ENCODE results near the gene RIMS4. TPM values are rescaled to one million over a fixed set of nuclear protein-coding genes. Genes with fewer than 3 reads are reported as not detected.

Gene RIMS4
- polyA plus RNA-seq, 3 donors, result not detected

DNA sequence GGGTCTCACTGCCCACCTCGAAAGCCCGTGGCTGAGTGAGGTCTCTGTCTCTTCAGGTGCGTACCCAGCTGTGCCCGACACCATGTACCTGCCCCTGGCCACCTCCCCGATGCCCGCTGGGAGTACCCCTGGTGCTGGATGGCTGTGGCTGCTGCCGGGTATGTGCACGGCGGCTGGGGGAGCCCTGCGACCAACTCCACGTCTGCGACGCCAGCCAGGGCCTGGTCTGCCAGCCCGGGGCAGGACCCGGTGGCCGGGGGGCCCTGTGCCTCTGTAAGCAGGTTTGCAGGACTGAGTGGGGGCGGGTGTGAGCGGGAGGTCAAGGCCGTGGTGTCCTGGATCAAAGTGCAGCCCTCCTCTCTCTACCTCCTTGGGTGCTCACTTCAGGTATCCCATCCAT, 90.5 kb downstream of the RIMS4 start:
- no peak overlapping the region for H3K4me3 Mint-ChIP-seq
- H3K36me3 Mint-ChIP-seq, result no peaks in the 10 kb centered on the region
- no peak for DNase-seq
- intact Hi-C loops (cut with micrococcal nuclease), result no loop called here
- 95% methylated on average over 18 of the region's 19 CpGs for WGBS (ENCODE audit: insufficient coverage)
- no peak overlapping the region for H3K9ac ChIP-seq (ENCODE audit: insufficient read depth, low read length, poor library complexity, severe bottlenecking)
- H3K4me2 ChIP-seq (replicated peaks; ENCODE audit: extremely low read depth, low read length, poor library complexity, severe bottlenecking), result no peak overlapping the region
- no peaks in the 10 kb centered on the region for H4K20me1 ChIP-seq (ENCODE audit: insufficient read depth, low read length)
- no peak overlapping the region for H3K27ac Mint-ChIP-seq
- peaks cover under 1 to 2% of the 10 kb centered on the region in 2 donors for H3K4me1 ChIP-seq (ENCODE audit: control insufficient read depth in 1 of 2, insufficient read depth in 2 of 2, low read length in 2 of 2)
- TF ChIP-seq, protein P1, sequence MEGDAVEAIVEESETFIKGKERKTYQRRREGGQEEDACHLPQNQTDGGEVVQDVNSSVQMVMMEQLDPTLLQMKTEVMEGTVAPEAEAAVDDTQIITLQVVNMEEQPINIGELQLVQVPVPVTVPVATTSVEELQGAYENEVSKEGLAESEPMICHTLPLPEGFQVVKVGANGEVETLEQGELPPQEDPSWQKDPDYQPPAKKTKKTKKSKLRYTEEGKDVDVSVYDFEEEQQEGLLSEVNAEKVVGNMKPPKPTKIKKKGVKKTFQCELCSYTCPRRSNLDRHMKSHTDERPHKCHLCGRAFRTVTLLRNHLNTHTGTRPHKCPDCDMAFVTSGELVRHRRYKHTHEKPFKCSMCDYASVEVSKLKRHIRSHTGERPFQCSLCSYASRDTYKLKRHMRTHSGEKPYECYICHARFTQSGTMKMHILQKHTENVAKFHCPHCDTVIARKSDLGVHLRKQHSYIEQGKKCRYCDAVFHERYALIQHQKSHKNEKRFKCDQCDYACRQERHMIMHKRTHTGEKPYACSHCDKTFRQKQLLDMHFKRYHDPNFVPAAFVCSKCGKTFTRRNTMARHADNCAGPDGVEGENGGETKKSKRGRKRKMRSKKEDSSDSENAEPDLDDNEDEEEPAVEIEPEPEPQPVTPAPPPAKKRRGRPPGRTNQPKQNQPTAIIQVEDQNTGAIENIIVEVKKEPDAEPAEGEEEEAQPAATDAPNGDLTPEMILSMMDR (IDR thresholded peaks at IDR 0.05), result no peak
- H3K9me3 ChIP-seq (replicated peaks in 1 of 2; ENCODE audit: control insufficient read depth in 1 of 2, insufficient read depth in 1 of 2, low read length in 2 of 2), result no peaks in the 10 kb centered on the region
- no peak overlapping the region for H3K27ac ChIP-seq (ENCODE audit: low read depth in 1 of 2, low read length in 2 of 2)
- peaks cover 0 to 11% (median 5%) of the 10 kb centered on the region in 3 donors for H3K27me3 Mint-ChIP-seq (ENCODE audit: low read depth in 3 of 3)
- no peak overlapping the region for H2AFZ ChIP-seq (ENCODE audit: insufficient read depth, low read depth, low read length, poor library complexity, severe bottlenecking)
- H3K4me1 Mint-ChIP-seq, result peaks cover 4% of the 10 kb centered on the region
- H3K36me3 ChIP-seq (replicated peaks in 1 of 2; ENCODE audit: control insufficient read depth in 1 of 2, insufficient read depth in 2 of 2, low read length in 2 of 2), result no peaks in the 10 kb centered on the region
- no peaks in the 10 kb centered on the region for H3K27me3 ChIP-seq (ENCODE audit: control insufficient read depth in 2 of 2, insufficient read depth in 2 of 2, low read length in 2 of 2)
- no peak overlapping the region for H3K4me3 ChIP-seq (replicated peaks in 1 of 3; ENCODE audit: low read depth in 2 of 3, low read length in 3 of 3)
- H3K79me2 ChIP-seq (ENCODE audit: insufficient read depth, low read length), result no peaks in the 10 kb centered on the region
- no peaks in the 10 kb centered on the region for H3K9me3 Mint-ChIP-seq

DNA sequence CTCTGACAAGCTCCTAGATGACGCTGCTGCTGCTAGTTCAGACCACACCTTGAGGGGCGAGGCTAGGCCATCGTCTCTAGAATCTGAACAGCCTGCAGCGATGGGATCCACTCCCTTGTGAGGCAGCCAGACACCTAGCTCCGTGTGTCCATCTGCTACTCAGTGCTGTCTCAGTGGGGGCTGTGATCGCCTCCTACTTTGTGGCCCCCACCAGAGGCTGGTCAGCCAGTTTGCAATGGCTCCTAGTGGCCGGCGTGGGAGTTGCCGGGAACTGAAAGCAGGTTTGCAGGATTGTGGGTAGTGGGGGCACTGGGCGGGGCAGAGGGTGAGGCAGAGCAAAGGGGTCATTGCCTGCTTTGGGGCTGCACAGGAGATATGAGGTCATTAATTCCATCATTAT, 92.4 kb downstream of the RIMS4 start:
- Histone ChIP-seq H3K9me3 (replicated peaks in 1 of 2; ENCODE audit: control insufficient read depth in 1 of 2, insufficient read depth in 1 of 2, low read length in 2 of 2) (no peaks in the 10 kb centered on the region), H3K9ac (ENCODE audit: insufficient read depth, low read length, poor library complexity, severe bottlenecking) (no peak overlapping the region), H3K4me3 (replicated peaks in 1 of 3; ENCODE audit: low read depth in 2 of 3, low read length in 3 of 3) (no peak overlapping the region), H3K27me3 (ENCODE audit: control insufficient read depth in 2 of 2, insufficient read depth in 2 of 2, low read length in 2 of 2) (no peaks in the 10 kb centered on the region), H4K20me1 (ENCODE audit: insufficient read depth, low read length) (no peaks in the 10 kb centered on the region), H3K4me2 (replicated peaks; ENCODE audit: extremely low read depth, low read length, poor library complexity, severe bottlenecking) (no peak overlapping the region), H3K79me2 (ENCODE audit: insufficient read depth, low read length) (no peaks in the 10 kb centered on the region), H3K4me1 (ENCODE audit: control insufficient read depth in 1 of 2, insufficient read depth in 2 of 2, low read length in 2 of 2) (peaks cover 5 to 7% of the 10 kb centered on the region in 2 donors), H3K36me3 (replicated peaks in 1 of 2; ENCODE audit: control insufficient read depth in 1 of 2, insufficient read depth in 2 of 2, low read length in 2 of 2) (no peaks in the 10 kb centered on the region), H3K27ac (ENCODE audit: low read depth in 1 of 2, low read length in 2 of 2) (no peak overlapping the region), H2AFZ (ENCODE audit: insufficient read depth, low read depth, low read length, poor library complexity, severe bottlenecking) (no peak overlapping the region)
- DNase-seq, result no peak
- 89% methylated on average over 8 of the region's 10 CpGs for WGBS (ENCODE audit: insufficient coverage)
- Mint-ChIP-seq H3K36me3 (no peaks in the 10 kb centered on the region), H3K9me3 (no peaks in the 10 kb centered on the region), H3K4me3 (no peak overlapping the region), H3K4me1 (peaks cover 8% of the 10 kb centered on the region), H3K27me3 (ENCODE audit: low read depth in 3 of 3) (peaks cover 0 to 9% (median 6%) of the 10 kb centered on the region in 3 donors), H3K27ac (no peak overlapping the region)
- TF ChIP-seq, protein P1 (IDR thresholded peaks at IDR 0.05), result peak; percentile 14
- intact Hi-C loops (cut with micrococcal nuclease), result no loop called here

All from CD14-positive monocyte (primary cell).